CD4-positive, alpha-beta T cell (primary cell): ENCODE data around the gene ZNF518A. TPM values are rescaled to one million over a fixed set of nuclear protein-coding genes. Genes with fewer than 3 reads are reported as not detected.

Experiments used
- ATAC-seq: fragments of 200-7000 bp; cut with Tn5 transposase; one replicate; pipeline ENCODE4 v1.10.0; 2022; ENCODE audit warnings: mild to moderate bottlenecking; ENCODE audit not compliant: poor library complexity
- CTCF ChIA-PET: fragments of 350-600 bp; sonication (Branson Sonifier 250); formaldehyde crosslinking; loops from one replicate; lab custom pipeline; 2021; ENCODE audit warnings: antibody characterized with exemption, inconsistent platforms; lab: Charles Lee
- POLR2A ChIA-PET: fragments of 350-600 bp; sonication (Branson Sonifier 250); formaldehyde crosslinking; loops from one replicate; lab custom pipeline; 2021; ENCODE audit warnings: antibody characterized with exemption, inconsistent platforms; lab: Charles Lee
- DNase-seq, 14 experiments: peaks; one replicate each; pipeline ENCODE4 v3.0.0-alpha.2; 2013 to 2020; ENCODE audit warnings: mixed read lengths in 2 of 14
- H3K27ac ChIP-seq, 2 donors: one replicate each; pipeline versions ENCODE4 v1.5.1 to v1.7.0; 2013; ENCODE audit warnings: low read length in 2 of 2, low read depth in 1 of 2, mild to moderate bottlenecking in 1 of 2
- H3K27me3 ChIP-seq, 2 experiments: 1 replicate in 1 of 2; 2 replicates in 1 of 2; pipeline versions ENCODE4 v1.6.1 to v1.7.0; 2013; ENCODE audit warnings: low read length in 2 of 2, control low read depth in 1 of 2, mild to moderate bottlenecking in 1 of 2, moderate library complexity in 1 of 2; ENCODE audit not compliant: insufficient read depth in 2 of 2, control insufficient read depth in 1 of 2
- H3K36me3 ChIP-seq: one replicate; pipeline ENCODE4 v1.6.1; 2013; ENCODE audit warnings: low read length, control low read depth; ENCODE audit not compliant: insufficient read depth
- H3K4me1 ChIP-seq: one replicate; pipeline ENCODE4 v1.6.1; 2013; ENCODE audit warnings: low read length, control low read depth; ENCODE audit not compliant: insufficient read depth
- H3K4me3 ChIP-seq: one replicate; pipeline ENCODE4 v1.5.1; 2013; ENCODE audit warnings: mild to moderate bottlenecking, low read length, moderate library complexity
- H3K9me3 ChIP-seq, 2 experiments: 1 replicate in 1 of 2; 2 replicates in 1 of 2; pipeline versions ENCODE4 v1.6.1 to v1.7.0; 2013; ENCODE audit warnings: low read length in 2 of 2, mild to moderate bottlenecking in 2 of 2, control low read depth in 1 of 2, moderate library complexity in 1 of 2; ENCODE audit not compliant: control insufficient read depth in 1 of 2, insufficient read depth in 1 of 2
- H3K27ac Mint-ChIP-seq: one replicate; pipeline ENCODE4 v1.8.0; 2020; ENCODE audit warnings: mixed read lengths
- H3K27me3 Mint-ChIP-seq: one replicate; pipeline ENCODE4 v1.8.0; 2021; ENCODE audit warnings: mixed read lengths
- H3K36me3 Mint-ChIP-seq: one replicate; pipeline ENCODE4 v1.8.0; 2021; ENCODE audit warnings: low read depth, mixed read lengths
- H3K4me1 Mint-ChIP-seq: one replicate; pipeline ENCODE4 v1.8.0; 2021; ENCODE audit warnings: low read depth, mixed read lengths
- H3K4me3 Mint-ChIP-seq: one replicate; pipeline ENCODE4 v1.8.0; 2020; ENCODE audit warnings: mild to moderate bottlenecking, mixed read lengths
- H3K9me3 Mint-ChIP-seq: one replicate; pipeline ENCODE4 v1.8.0; 2020; ENCODE audit warnings: mixed read lengths
- intact Hi-C, 2 experiments: fragments of 100-400 bp; cut with DNase I in 1 of 2; cut with micrococcal nuclease in 1 of 2; formaldehyde crosslinking; loops; one replicate each; pipeline versions ENCODE4 v1.15.1 to v1.9.0; 2023 to 2025; cut with DNase I, micrococcal nuclease
- total RNA-seq, 174 experiments: library from RNA in 2 of 174; stranded (reverse) in 2 of 174; gene quantifications; one replicate each; pipeline ENCODE4 v1.2.3 and lab custom pipeline; 2021 to 2026
- TF ChIP-seq, protein P1 (sequence below): fragments of 200-600 bp; IDR thresholded peaks from one replicate; pipeline ENCODE4 v1.8.0; 2022; ENCODE audit warnings: antibody characterized with exemption, mild to moderate bottlenecking

The ZNF518A gene
- total RNA-seq, 2 experiments from 2014 or later: 7.4 to 7.9 TPM

DNA sequence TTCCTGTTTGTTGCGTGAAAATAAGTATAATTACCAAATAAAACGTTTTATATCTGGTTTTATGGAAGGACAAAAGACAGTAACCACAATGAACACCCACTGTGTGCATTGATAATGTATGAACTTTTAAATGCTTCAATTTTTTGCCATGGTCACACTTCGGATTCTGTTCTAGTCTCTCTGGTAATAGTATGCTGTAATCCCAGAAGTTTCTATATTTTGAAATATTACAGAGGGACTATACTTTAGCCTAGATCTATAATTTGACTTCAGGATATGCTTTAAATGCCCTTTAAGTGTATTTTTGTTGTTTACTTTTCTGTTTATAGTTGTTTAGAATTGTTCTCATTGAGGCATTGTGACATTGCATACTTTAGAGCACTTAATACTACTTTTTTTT, 1.5 kb downstream of the ZNF518A start:
- Mint-ChIP-seq H3K27ac (peak overlapping the region; percentile 99), H3K9me3 (peaks cover 9% of the 10 kb centered on the region), H3K4me3 (peak overlapping the region; percentile 93), H3K36me3 (peaks cover 79% of the 10 kb centered on the region), H3K4me1 (peaks cover 27% of the 10 kb centered on the region), H3K27me3 (peaks cover 43% of the 10 kb centered on the region)
- no peak for DNase-seq
- H3K9me3 ChIP-seq: peaks cover 0 to 7% of the 10 kb centered on the region in 2 experiments
- intact Hi-C loops: loop anchor here (2.0 to 10.0 kb wide), 5 partner anchors 89 to 569 kb away; partner anchors contain the start of genes TCTN3 (in 2 of the 2), CCNJ (in 1 of the 2) and SORBS1 (in 1 of the 2)
- POLR2A ChIA-PET: no interaction called here
- no peak overlapping the region for H3K4me3 ChIP-seq
- H3K27ac ChIP-seq: no peak overlapping the region
- TF ChIP-seq, protein P1, sequence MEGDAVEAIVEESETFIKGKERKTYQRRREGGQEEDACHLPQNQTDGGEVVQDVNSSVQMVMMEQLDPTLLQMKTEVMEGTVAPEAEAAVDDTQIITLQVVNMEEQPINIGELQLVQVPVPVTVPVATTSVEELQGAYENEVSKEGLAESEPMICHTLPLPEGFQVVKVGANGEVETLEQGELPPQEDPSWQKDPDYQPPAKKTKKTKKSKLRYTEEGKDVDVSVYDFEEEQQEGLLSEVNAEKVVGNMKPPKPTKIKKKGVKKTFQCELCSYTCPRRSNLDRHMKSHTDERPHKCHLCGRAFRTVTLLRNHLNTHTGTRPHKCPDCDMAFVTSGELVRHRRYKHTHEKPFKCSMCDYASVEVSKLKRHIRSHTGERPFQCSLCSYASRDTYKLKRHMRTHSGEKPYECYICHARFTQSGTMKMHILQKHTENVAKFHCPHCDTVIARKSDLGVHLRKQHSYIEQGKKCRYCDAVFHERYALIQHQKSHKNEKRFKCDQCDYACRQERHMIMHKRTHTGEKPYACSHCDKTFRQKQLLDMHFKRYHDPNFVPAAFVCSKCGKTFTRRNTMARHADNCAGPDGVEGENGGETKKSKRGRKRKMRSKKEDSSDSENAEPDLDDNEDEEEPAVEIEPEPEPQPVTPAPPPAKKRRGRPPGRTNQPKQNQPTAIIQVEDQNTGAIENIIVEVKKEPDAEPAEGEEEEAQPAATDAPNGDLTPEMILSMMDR: no peak
- peaks cover 6 to 21% of the 10 kb centered on the region in 2 experiments for H3K27me3 ChIP-seq
- CTCF ChIA-PET: interaction anchor here (0.7 kb wide), 1 partner anchor 155 kb away, joined by 3 read pairs; no protein-coding TSS in a partner anchor
- H3K4me1 ChIP-seq: peaks cover 14% of the 10 kb centered on the region
- peaks cover 28% of the 10 kb centered on the region for H3K36me3 ChIP-seq
- ATAC-seq: no peak

DNA sequence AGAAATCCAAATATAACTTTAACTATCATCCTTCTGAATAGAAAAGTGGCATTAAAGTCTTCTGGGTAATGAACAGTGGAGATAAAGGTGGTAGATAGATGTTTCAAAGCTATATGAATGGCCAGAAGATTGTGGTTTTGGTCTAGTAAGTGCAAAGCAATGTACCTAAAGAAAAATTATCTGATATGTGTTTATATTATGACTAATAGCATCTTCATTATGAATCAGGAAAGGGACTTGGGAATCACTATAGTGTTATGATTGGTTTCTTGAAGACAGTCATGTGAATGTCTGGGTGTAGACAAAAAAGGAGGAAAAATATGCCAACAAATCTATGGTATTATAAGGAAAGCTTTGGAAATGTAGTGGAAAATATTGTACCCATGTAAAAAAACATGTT, 3.0 kb downstream of the ZNF518A start:
- Mint-ChIP-seq H3K36me3 (peaks cover 91% of the 10 kb centered on the region), H3K4me3 (no peak overlapping the region), H3K4me1 (peaks cover 35% of the 10 kb centered on the region), H3K9me3 (peaks cover 6% of the 10 kb centered on the region), H3K27ac (no peak overlapping the region), H3K27me3 (peaks cover 28% of the 10 kb centered on the region)
- ATAC-seq: no peak
- peaks cover 42% of the 10 kb centered on the region for H3K36me3 ChIP-seq
- intact Hi-C loops: loop anchor here (5.0 to 10.0 kb wide), 4 partner anchors 159 to 571 kb away; partner anchors contain the start of genes TCTN3 (in 2 of the 2) and SORBS1 (in 1 of the 2)
- POLR2A ChIA-PET: no interaction called here
- CTCF ChIA-PET: no interaction called here
- peaks cover 0 to 7% of the 10 kb centered on the region in 2 experiments for H3K9me3 ChIP-seq
- H3K4me1 ChIP-seq: peaks cover 14% of the 10 kb centered on the region
- H3K27me3 ChIP-seq: peaks cover 6% of the 10 kb centered on the region in 2 experiments
- H3K27ac ChIP-seq: no peak overlapping the region
- no peak overlapping the region for H3K4me3 ChIP-seq
- DNase-seq: no peak
- TF ChIP-seq, protein P1: no peak

DNA sequence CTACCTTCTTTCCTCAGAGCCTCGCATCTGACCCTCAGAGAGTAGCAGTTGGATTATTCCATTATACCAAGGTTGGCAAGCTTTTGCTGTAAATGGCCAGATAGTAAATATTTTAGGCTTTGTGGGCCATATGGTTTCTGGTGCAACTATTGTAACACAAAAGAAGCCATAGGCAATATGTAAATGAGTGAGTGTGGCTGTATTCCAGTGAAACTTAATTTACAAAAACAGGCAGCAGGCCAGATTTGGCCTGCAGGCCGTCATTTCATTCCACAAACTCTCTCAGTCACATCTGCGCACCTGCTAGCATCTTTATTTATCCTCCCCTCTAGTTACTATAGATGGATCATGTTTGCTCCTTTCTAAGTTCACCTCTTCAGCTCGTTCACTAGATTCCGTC, 6.7 kb downstream of the ZNF518A start:
- Mint-ChIP-seq H3K36me3 (peaks cover 94% of the 10 kb centered on the region), H3K4me1 (peaks cover 13% of the 10 kb centered on the region), H3K27ac (no peak overlapping the region), H3K9me3 (no peaks in the 10 kb centered on the region), H3K27me3 (no peaks in the 10 kb centered on the region), H3K4me3 (no peak overlapping the region)
- H3K4me3 ChIP-seq: no peak overlapping the region
- no peak overlapping the region for H3K27ac ChIP-seq
- intact Hi-C loops: loop anchor here in 1 of 2 experiments (10.0 kb wide), 1 partner anchor 442 kb away; the partner anchor contains the start of gene TCTN3
- CTCF ChIA-PET: no interaction called here
- peaks cover 63% of the 10 kb centered on the region for H3K36me3 ChIP-seq
- POLR2A ChIA-PET: no interaction called here
- TF ChIP-seq, protein P1: no peak
- H3K9me3 ChIP-seq: no peaks in the 10 kb centered on the region
- ATAC-seq: no peak
- no peak for DNase-seq
- no peaks in the 10 kb centered on the region for H3K4me1 ChIP-seq
- no peaks in the 10 kb centered on the region for H3K27me3 ChIP-seq
